Activated gamma-delta T cell treated with Interleukin-2 at 50 U/mL for 16 hours (primary cell): ENCODE results near the gene ARHGEF6.
"Not testable (repeated sequence)": the region's sequence is repeated elsewhere in the genome, so short reads cannot be mapped to it uniquely, and the experiment has no call there.

ENCODE experiments used
- DNase-seq: peaks from one replicate; pipeline ENCODE4 v3.0.0-alpha.2; 2020

Gene ARHGEF6, protein sequence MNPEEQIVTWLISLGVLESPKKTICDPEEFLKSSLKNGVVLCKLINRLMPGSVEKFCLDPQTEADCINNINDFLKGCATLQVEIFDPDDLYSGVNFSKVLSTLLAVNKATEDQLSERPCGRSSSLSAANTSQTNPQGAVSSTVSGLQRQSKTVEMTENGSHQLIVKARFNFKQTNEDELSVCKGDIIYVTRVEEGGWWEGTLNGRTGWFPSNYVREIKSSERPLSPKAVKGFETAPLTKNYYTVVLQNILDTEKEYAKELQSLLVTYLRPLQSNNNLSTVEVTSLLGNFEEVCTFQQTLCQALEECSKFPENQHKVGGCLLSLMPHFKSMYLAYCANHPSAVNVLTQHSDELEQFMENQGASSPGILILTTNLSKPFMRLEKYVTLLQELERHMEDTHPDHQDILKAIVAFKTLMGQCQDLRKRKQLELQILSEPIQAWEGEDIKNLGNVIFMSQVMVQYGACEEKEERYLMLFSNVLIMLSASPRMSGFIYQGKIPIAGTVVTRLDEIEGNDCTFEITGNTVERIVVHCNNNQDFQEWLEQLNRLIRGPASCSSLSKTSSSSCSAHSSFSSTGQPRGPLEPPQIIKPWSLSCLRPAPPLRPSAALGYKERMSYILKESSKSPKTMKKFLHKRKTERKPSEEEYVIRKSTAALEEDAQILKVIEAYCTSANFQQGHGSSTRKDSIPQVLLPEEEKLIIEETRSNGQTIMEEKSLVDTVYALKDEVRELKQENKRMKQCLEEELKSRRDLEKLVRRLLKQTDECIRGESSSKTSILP

DNA sequence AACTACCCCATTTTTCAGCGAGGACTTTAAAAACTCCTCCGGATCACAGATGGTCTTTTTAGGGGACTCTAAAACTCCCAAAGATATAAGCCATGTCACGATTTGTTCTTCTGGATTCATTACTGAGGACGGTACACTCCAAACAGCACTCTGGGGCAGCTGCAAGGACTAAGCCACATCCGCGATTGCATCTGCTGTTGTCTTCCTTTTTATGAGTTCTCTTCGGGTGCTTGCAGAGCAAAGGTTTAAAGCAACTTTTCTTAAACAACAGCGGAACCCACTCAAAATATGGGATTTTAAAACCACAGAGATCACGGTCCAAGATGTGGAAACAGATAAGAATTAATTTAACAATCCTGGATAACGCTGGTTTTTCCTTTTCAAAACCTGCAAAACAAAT, at the start of gene ARHGEF6:
Gene ARHGEF6, minus strand, starts transcription at position 170 of the 400 bp plus-strand sequence. Its CDS starts 50 bp downstream, at position 120.
- DNase-seq = peak; percentile 28

DNA sequence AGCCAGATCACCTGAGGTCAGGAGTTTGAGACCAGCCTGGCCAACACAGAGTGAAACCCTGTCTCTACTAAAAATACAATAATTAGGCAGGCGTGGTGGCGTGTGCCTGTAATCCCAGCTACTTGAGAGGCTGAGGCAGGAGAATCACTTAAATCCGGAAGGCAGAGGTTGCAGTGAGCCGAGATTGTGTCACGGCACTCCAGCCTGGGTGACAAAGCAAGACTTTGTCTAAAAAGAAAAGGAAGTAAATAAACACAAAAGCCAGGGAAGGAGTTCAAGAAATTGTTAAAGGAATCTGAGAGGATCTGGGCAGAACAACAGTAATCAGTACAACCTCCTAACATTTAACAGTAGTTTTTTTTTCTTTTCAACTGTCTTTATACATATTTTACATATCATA, 48.7 kb upstream of the ARHGEF6 start:
- no peak for DNase-seq

DNA sequence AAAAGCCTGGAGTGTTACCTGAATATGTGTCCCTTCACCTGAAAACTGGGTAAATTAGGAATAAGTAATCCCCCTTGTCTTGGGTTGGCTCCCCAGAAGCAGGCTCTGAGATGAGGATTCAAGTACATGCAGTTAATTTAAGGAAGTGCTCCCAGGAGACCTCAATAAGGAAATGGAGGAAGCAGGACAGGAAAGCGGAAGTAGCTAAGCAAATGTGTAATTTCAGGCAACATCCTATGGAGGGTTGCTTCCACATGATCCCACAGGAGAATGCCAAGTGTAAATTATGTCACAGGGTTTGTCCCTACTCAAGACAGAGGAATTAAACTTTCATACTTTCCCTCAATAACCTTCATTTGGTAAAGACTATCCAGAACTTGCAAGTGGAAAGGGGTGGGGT, 48.1 kb upstream of the ARHGEF6 start:
- no peak for DNase-seq

DNA sequence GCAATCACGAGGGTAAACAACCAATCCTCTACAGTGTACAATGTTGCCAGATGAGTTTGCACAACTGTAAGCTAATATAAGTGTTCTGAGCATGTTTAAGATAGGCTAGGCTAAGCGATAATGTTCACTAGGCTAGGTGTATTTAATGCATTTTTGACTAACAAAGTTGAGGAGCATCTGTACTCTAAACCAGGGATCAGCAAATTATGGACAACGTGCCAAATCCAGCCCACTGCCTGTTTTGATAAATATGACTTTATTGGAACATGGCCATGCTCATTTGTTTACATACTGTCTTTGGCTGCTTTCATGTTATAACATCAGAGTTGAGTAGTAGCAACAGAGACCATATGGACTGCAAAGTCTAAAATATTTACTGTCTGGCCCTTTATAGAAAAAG, 46.3 kb upstream of the ARHGEF6 start:
- no peak for DNase-seq

DNA sequence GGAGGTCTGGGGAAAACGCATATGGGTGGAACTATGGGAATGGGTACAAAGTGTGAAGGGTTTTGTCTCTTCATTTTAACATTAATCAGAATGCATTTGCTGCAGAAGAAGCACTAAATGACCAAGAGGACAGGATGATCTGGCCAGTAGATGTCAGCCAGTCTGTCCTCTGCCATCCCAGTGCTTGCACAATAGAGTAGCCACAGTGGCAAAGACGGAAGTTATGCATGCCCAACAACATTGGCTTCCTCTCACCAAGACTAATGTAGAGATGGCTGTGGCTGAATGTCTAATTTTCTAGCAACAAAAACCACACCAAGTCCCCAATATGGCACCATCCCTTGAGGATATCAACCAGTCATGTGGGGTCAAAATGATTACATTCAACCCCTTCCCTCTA, 45.0 kb upstream of the ARHGEF6 start:
- no peak for DNase-seq

DNA sequence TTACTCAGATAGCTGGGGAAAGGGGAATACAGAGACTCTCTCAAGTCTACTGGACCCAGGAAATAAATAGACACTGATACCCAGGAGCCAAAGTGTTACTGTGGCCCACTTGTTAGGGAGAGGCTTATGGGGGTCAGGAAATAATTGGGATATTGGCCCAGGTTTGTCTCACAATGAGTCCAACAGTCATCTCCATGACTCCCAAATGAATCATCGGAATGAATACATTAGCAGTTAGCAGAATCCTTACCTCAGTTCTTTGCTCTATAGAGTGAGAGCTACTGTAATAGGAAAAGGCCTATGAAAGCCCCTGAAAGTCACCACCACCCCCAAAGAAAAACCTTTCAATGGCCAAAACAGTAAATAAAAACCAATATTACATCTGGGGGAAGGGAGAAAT, 42.4 kb upstream of the ARHGEF6 start:
- DNase-seq = no peak

DNA sequence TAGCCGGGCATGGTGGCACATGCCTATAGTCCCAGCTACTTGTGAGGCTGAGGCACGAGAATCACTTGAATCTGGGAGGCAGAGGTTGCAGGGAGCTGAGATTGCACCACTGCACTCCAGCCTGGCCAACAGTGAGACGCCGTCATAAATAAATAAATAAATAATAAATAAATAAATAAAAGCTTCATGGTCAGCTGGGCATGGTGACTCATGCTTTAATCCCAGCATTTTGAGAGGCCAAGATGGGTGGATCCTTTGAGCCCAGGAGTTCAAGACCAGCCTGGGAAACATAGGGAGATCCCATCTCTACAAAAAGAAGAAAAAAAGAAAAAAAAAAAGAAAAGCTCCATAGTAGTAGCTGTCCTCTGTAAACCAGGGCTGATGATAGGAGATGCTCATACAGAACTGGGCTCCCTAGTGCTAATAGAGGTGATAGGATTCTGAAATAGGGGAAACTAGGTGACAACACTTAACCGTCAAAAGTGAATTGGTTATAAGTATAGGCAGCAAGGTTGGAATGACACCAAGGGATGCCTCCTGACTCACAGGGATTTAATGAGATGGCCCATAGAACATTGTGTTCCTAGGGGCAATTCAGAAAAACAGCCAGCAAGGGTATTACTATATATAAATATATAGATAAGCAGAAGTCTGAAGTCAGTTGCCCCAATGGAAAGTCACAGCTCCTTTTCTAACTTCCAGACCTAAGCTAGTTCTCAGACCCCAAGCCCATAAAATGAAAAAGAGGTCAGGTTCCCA, 41.8 kb upstream of the ARHGEF6 start:
- no peak for DNase-seq

DNA sequence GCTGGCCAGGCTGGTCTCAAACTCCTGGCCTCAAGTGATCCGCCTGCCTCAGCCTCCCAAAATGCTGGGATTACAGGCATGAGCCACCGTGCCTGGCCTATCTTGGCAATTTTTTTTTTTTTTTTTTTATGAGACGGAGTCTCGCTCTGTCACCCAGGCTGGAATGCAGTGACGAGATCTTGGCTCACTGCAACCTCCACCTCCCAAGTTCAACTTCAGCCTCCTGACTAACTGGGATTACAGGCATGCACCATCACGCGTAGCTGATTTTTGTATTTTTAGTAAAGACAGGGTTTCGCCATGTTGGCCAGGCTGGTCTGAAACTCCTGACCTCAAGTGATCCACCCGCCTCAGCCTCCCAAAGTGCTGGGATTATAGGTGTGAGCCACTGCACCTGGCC, 39.0 kb upstream of the ARHGEF6 start:
- not testable (repeated sequence) for DNase-seq

DNA sequence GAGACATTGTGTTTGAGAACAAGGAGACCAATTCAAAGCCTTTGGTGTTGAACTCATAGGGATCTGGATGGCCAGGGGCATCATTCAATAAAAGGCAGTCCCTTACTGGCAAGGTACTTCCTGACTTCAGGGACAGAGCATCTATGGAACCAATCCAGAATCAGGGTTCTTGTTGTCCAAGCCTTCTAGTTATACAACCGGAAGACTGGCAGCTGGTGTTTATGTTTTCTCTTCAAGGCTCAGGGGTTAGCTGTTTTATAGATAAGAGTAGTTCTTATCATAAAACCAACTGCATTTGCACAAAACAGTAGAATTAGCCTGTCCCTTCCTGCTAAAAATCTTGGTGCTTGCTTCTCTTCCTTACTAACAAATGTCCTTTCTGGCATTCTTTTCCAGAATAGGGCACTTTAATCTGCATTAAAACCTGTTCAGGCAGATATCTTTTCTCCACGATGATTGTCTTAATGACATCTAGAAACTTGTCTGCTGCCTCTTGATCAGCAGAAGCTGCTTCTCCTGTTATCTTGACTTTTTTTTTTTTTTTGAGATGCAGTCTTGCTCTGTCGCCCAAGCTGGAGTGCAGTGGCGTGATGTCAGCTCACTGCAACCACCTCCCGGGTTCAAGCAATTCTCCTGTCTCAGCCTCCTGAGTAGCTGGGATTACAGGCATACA, 38.4 kb upstream of the ARHGEF6 start:
- DNase-seq = no peak

DNA sequence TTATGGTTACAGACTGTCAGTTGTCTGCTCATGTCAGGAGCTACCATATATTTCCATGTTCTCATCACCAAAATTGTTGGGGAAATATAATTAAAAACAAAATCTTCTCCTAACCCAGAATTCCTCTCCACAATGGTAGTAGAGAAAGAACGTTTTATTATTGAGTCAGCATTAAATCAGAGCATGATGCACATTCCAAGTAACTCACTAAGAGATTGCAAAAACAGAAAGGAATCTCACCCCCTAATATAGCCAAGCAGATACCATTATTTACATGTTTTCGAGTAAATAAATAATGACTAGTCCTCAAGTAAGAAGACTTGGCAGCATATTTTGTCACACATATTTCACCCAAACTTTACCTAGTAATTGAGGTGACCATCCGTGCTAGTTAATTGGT, 36.2 kb upstream of the ARHGEF6 start:
- no peak for DNase-seq

DNA sequence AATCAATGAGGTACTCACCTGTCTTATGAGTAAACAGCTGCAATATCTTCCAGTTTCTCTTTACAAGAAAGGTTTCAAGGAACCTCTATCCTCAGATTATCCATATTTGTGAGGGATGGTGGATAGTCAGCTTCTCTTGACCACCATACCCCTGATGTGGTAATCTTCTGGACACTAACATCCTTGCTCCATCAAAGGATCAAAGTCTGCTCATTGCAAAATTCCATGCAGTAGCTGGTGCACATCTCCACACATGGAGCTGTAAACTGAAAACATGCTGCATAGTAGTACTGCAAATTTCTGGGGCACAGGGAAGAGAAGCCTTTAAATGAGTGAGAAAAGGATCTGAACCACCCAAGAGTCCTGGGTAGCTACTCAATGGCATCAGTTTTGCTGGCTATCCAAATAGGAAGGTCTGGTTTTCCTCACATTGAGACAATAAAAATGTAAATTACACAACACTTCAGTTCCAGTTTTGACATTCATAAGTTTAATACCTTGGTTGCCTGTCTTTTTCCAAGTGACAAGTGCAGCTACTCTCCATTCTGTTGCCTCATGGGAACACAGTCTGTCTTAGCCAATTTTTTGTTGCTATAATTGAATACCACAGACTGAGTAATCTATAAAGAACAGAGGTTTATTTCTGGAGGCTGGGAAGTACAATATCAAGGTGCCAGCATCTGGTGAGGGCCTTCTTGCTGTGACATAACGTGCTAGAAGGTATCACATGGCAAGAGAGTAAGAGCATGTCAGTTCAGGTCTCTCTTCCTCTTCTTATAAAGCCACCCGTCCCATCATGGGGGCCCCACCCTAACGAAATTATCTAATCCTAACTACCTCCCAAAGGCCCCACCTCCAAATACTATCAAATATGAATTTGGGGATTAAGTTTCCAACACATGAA, 34.4 kb upstream of the ARHGEF6 start:
- no peak for DNase-seq

DNA sequence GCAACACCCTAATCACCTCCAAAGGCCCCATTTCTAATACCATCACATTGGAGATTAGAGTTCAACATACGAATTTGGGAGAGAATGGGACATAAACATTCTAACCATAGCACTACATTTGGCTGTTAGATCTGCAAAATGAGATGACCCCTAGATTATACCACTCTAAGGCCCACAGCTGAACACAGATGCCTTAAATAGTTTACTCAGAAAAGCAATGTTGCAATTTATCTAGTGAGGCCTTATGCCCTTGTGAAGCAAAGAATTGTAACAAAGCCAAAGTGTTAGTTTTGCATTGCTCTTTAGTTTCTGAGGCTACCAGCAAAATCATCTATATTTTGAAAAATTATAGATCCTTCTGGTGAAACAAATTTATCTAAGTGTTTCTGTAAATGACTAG, 31.6 kb upstream of the ARHGEF6 start:
- DNase-seq = no peak

DNA sequence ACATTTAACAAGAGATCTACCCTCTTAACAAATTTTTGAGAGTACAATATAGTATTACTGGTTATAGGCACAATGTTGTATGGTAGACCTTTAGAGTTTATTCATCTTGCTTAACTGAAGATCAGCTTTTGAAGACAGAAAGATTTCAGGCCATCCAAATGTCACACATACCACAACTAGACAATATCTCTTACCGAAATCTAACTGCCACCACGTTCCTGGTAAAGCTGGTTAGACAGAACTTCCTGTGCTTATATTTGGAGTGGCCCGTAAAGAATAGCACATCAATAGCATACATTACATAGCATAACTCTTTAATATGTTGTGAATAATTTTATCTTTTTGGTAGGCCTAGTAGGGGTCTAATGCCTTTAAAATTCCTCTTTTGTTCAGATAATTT, 29.8 kb upstream of the ARHGEF6 start:
- DNase-seq = no peak

DNA sequence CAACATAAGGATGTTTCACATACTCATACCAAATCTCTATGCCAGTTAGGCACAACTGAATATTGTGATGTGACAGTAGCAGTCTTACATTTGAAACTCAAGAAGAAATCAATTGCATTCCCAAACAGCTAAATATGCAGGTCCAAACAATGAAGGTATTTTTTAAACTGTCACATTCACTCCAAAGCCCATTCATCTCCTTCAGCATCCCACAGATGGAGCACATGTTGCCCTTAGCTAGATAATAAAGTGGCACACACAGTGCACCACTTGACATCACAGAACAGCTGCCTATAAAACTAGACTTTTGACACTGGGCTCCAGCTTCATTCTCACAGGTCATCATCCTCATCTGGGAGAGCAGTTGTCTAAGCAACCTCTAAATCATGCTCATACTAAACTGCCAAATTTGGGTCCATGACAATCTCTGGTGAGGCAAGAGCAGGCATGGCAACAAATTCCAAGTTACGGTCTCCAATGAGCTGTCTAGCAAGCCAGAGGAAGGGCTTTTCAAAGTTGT, 26.2 kb upstream of the ARHGEF6 start:
- DNase-seq = no peak

DNA sequence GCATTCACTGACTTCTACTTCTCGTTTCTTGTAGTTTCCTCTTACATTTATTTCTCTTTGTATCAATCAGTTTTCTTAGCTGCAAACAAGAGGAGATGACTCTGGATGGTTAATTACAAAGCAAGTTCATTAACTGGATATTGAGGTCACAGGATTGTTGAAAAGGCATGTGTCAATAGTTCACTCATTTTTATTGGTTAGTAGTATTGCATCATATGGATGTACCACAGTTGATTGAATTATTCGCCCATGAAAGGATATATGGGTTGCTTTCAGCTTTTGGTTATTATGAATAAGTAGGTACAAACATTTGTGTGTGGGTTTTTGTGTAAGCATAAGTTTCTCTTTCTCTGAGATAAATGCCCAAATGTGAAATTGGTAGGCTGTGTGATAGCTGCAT, 21.8 kb upstream of the ARHGEF6 start:
- DNase-seq = no peak

DNA sequence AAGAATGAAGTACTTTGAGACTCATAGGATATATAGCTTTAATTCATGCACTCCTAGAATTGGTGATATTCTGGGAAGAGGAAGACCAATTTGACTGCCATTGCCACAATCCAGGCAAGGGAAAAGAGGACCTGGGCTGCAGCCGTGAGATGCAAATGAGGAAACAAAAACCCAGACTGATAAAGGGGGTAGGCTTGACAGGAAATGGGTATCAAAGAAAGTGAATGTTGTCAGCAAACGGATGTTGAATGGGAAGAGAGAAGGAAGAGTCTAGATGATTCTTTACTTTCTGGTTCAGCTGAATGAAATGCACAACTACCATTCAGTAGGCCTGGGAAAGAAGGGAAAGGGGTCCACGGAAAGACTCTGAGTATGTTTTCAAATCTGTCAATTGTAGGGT, 17.1 kb upstream of the ARHGEF6 start:
- DNase-seq = no peak

DNA sequence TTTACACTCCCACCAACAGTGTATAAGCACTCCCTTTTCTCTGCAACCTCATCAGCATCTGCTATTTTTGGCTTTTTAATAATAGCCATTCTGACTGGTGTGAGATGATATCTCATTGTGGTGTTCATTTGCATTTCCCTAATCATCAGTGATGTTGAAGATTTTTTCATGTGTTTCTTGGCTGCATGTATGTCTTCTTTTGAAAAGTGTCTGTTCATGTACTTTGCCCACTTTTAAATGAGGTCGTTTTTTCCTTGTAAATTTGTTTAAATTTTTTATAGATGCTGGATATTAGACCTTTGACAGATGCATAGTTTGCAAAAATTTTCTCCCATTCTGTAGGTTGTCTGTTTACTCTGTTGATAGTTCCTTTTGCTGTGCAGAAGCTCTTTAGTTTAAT, 14.4 kb upstream of the ARHGEF6 start:
- DNase-seq = not testable (repeated sequence)

DNA sequence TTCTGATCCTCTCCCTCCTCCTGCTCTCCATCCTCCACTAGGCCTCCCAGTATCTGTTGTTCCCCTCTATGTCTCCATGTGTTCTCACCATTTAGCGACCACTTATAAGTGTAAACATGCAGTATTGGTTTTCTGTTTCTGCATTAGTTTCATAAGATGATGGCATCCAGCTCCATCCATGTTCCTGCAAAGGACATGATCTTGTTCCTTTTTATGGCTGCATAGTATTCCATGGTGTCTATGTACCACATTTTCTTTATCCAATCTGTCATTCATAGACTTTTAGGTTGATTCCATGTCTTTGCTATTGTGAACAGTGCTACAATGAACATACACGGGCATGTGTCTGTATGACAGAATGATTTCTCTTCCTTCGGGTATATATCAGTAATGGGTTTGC, 13.9 kb upstream of the ARHGEF6 start:
- not testable (repeated sequence) for DNase-seq

DNA sequence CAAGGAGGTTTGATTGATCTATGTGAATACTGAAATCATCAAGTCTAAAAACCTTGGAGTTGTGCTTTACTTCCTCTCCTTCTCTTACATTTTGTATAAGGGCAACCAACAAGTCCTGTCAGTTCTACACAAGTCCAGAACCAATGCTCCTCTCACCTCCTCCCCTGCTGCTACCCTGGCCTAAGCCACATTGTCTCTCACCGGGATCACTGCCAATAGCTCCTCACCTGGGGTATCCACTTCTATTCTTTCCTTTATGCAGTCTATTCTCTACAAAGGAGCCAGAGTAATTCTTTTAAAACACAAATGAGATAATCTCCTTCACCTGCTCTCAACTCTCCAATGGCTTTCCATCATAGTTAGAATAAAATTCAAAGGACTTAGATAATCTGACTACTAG, 13.3 kb upstream of the ARHGEF6 start:
- no peak for DNase-seq

DNA sequence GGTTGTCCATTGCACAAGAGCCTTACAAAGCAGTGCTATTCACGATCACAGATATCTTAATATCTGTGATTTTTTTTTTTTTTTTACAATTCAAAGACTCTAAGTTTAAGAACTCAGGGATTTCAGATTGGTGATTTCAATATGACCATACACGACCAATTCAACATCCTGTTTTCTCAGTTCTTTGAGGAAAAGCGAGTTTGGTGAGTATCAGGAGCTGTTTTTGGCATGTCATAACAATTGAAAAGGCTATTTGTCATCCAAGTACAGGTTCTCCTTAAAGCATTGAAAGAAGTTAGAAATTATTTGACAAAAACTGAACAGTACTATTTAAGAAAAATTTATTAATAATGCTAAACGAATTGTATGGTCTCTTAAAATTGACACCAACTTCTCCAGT, 9.1 kb upstream of the ARHGEF6 start:
- DNase-seq = no peak

DNA sequence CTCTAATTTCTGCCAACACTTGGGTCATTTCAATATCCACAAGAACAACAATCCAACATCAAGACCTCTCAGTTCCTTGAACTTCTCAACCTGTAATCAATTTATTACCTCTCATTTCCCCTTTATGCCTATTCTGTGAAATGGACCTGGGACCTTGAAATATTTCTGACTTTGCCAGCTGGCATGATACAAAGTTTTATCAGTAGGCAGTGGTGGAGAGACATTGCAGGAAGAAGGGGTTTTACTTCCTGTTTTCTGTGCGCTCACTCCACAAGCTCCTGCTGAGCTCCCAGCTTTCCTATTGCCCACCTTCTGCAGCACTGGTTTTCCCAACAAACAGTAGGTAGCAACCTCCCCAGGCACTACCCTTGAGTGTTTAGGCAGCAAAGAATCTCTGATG, 3.5 kb upstream of the ARHGEF6 start:
- DNase-seq = no peak

DNA sequence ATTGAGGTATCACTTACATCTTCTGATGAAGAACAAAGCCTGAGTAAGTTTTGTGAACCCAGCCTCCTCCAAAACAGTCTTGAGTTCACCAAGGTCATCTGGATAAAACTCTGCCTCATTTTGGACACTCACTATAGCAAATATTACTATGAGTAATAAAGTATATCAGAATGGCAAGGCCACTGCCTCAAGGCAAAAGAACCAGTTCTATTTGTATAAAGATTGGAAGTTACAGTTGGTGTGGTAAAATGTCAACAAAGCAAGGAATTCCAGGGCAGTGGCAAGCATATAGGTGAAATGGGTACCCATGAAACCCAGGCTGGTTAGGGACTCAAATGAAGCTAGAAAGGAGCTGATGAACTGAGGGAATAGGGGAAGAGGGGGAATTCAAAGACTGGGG, 2.4 kb upstream of the ARHGEF6 start:
- no peak for DNase-seq
